GM12872 (cell line): ENCODE measurements around the gene FGD4.

Source experiments
- TF ChIP-seq, protein P1 (sequence below): IDR thresholded peaks from 3 replicates; pipeline ENCODE4 v1.5.1; 2011; ENCODE audit warnings: low read depth, mild to moderate bottlenecking, low read length, moderate library complexity; ENCODE audit not compliant: insufficient read depth

Gene FGD4

DNA sequence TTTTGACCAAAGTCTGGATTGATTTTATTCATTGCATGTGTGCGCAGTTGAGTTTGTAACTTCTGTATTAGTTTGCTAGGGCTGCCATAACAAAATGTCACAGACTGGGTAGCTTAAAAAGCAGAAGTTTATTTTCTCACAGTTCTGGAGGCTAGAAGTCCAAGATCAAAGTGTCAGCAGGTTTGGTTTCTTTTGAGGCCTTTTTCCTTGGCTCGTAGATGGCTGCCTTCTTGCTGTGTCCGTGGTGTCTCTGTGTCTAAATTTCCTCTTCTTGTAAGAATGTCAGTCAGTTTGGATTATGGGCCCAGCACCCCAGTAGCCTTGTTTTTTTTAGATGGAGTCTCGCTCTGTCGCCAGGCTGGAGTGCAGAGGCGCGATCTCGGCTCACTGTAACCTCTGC lies 291.6 kb downstream of the FGD4 start:
- TF ChIP-seq, protein P1, sequence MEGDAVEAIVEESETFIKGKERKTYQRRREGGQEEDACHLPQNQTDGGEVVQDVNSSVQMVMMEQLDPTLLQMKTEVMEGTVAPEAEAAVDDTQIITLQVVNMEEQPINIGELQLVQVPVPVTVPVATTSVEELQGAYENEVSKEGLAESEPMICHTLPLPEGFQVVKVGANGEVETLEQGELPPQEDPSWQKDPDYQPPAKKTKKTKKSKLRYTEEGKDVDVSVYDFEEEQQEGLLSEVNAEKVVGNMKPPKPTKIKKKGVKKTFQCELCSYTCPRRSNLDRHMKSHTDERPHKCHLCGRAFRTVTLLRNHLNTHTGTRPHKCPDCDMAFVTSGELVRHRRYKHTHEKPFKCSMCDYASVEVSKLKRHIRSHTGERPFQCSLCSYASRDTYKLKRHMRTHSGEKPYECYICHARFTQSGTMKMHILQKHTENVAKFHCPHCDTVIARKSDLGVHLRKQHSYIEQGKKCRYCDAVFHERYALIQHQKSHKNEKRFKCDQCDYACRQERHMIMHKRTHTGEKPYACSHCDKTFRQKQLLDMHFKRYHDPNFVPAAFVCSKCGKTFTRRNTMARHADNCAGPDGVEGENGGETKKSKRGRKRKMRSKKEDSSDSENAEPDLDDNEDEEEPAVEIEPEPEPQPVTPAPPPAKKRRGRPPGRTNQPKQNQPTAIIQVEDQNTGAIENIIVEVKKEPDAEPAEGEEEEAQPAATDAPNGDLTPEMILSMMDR: no peak

DNA sequence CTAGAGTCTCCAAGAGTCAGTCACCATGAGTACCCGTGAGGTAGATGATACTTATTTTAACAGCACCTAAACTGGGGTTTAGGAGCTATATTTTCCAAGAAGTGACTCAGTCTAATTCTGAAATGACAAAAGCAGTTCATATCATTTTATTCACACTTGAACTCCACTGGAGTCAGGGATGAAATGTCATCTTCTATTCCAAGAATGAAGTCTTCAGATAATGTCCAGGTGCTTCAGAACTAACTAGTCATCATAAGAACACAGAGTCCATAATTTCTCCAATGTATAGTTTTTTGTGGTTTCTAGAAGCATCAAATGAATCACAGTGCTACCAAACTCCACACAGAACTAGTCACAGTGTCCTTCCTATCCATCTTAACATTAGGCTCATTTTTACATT lies 293.0 kb downstream of the FGD4 start:
- TF ChIP-seq, protein P1: no peak

DNA sequence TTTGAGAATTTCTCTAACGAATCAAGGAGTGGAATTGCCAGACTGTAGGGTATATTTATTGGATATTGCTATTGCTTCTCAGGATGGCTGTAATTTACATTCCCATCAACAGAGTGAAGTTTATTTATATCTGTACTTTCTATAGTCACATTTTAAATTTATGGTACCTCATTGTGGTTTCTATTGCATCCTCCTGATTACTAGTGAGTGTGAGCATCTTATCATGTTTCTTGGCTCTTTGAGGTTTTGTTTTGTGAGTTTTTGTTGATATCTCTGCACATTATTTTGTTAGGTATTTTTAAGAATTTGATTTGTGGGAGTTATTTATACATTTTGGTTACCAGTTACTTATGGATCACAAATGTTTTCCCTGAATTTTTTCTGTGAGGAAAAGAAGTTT lies 293.7 kb downstream of the FGD4 start:
- TF ChIP-seq, protein P1: no peak
